ENCODE results near the gene VDAC2. TPM values are rescaled to one million over a fixed set of nuclear protein-coding genes. Genes with fewer than 3 reads are reported as not detected.

VDAC2 gene
- total RNA-seq, 1 experiment from 2014 or later, result 199 TPM

DNA sequence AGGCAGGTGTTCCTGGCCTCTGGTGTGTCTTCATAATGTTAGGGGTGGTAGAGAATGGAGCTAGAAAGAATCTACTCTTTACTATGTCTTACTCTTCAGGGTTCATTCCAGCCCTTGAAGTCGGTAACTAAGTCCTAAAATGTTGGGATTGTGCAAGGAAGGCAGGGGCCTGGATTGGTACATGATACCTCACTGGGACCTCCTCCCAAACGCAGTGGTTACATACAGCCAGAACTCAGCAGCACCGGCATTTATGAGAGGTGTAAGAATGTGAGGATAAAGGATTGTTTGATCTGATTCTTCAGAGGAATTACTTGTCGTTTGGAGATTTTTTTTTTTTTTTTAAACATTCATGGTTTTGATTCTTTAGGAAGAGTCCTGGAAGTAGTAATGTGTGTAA, 18.2 kb downstream of the VDAC2 start:
- DNase-seq (ENCODE audit: low read depth), result no peak

DNA sequence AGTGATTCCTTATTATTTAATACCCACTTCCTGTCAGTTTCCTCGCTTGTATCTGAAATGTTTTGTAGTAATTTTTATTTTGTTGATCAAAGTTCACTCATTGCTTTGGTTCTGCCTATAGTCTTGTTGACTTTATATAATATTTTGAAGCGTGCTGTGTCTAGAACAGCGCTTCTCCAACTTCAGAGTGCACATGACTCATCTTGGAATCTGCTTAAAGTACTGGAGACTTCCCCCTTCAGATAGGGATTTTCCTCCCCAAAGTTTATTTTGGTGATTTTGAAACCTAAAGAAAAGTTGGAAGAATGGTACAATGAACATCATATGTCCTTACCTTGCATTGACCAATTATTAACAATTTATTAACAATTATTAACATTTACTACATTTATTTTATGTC, 19.4 kb downstream of the VDAC2 start:
- no peak for DNase-seq (ENCODE audit: low read depth)

DNA sequence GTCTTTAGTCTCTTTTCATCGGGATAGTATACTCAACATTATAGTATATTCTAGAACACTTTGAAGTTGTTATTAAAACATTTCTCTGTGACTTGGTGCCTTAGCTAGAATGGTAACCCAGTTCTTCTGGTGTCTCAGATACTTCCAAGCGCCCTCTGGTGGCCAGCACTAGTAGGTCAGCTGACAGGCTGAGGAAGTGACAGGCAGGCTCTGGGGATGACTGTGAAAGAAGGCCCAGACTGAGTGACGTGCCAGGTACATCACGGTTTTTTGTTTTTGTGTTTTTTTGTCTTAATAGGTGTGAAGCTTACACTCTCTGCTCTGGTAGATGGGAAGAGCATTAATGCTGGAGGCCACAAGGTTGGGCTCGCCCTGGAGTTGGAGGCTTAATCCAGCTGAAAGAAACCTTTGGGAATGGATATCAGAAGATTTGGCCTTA, 20.0 kb downstream of the VDAC2 start:
- peak; percentile 80 for DNase-seq (ENCODE audit: low read depth)

DNA sequence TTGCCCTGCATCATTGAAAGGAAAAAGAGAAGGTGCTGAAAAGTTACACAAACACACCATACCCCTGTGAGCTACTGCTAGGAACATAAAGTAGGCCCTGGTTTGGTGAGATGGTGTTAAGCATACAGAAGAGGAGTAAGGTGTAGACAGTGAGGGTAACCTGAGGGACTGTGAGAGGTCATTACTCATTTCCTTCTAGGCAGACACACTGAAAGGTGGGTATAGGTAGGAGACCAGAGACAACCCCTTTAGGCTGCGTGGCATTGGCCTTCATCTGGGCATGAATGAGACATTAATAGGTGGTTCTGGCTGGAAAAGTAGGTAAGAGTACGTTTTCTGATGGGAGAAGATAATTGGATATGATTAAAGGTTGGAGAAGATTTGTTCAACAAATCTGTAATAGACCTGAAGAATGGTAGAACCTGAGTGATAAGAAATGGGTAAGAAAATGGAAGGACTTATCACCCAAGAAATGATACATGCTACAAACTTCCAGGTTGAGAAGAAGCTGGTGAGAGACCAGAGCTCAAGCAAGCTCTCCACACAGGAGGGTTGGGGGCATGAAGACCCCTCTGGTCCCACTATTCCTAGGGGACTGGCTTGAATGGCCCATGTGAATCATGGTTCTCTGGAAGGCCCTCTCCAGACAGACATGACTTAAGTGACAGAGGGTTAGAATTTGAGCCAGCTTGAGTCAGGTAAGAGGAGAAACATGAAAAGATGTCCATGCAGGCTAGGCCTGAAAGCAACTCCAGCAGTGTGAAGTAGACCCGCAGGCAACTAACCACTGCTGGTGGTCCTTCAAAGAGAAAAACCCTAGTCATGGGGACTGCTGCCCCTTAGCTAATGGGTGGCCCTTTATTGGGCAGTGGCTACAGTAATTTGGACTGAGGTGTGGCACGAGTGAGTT, 21.3 kb downstream of the VDAC2 start:
- no peak for DNase-seq (ENCODE audit: low read depth)

DNA sequence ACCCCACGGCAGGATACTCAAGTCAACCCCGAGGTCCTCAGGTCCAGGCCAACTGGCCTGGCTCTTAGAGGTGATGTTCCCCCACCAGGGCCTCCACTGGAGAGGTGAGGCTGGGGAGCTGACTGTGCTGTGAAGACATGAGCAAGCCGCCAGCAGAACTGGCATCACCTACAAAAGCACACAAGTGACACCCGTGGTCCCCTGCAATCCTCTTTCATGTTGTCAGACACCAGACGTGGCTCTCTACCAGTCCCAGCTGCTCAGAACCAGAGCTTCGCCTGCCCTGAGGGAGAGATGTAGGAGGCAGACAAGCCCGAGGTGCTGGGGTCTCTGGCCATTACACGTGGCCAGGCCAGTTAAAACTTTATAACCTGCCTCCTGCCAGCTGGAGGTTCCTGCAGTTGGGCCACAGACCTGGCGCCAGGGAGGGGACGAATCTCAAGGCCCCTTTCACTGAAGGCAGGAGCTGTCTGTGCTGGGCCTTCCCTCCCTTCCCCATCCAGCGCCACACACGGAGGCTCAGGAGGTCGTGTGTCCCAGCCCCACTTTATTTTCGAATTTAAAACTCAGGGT, 22.9 kb downstream of the VDAC2 start:
- no peak for DNase-seq (ENCODE audit: low read depth)

DNA sequence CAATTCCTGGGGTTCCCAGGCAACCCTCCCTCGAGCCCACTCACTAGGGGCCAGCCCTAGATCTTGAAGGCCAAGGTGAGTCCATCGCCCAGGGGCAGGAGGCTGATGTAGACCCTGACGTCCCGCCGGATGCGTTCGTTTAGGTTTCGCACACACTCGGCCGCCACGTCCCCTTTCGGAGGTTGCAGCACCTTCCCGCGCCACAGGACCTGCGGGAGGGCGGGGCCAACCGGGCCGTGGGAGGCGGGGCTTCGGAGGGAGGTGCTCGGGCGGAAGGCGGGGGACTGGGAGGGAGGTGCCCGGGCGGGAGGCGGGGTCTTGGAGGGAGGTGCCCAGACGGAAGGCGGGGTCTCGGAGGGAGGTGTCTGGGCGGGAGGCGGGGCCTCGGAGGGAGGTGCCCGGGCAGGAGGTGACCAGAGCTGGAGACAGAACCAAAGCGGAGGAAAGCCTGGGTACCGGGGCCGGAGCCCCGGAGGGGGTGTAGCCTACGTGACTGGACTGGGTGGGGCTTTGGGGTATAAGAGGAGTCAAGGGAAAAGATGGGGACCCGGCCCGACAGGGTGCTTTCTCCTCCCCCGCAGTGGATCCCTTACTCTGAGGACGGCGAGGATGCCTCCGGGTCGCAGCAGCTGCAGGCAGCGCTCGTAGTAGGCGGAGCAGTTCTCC, 23.6 kb downstream of the VDAC2 start:
- peak; percentile 41 for DNase-seq (ENCODE audit: low read depth)

DNA sequence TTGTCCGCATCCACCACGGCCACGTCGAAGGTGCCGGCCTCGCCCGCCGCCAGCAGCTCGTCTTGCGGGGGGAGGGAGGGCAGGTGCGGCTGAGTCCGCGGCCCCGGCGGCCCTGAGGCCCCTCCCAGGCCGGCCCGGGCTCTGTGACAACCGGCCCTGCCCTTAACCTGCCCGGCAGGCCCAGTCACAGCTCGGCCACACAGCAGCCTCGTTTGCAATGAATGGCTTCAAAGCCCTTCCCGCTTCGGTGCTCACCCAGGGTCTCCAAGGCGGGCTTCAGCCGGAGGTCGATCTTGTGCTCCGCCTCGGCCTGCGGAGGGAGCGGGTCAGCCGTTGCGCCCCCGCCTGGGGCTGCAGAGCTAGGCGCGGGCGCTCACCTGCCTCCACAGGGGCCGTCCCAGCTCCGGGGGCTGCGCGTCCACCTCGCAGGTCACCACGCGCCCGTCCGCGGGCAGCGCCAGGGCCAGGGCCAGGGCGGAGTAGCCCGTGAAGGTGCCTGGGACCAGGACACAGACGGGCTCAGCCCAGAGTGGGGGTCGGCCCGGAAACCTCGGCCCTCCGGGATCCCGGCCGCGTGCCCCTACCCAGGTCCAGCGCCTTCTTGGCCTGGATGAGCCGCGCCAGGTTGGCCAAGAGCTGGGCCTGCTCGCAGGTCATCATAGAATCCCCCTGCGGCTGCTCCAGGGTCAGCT, 24.2 kb downstream of the VDAC2 start:
- no peak for DNase-seq (ENCODE audit: low read depth)

DNA sequence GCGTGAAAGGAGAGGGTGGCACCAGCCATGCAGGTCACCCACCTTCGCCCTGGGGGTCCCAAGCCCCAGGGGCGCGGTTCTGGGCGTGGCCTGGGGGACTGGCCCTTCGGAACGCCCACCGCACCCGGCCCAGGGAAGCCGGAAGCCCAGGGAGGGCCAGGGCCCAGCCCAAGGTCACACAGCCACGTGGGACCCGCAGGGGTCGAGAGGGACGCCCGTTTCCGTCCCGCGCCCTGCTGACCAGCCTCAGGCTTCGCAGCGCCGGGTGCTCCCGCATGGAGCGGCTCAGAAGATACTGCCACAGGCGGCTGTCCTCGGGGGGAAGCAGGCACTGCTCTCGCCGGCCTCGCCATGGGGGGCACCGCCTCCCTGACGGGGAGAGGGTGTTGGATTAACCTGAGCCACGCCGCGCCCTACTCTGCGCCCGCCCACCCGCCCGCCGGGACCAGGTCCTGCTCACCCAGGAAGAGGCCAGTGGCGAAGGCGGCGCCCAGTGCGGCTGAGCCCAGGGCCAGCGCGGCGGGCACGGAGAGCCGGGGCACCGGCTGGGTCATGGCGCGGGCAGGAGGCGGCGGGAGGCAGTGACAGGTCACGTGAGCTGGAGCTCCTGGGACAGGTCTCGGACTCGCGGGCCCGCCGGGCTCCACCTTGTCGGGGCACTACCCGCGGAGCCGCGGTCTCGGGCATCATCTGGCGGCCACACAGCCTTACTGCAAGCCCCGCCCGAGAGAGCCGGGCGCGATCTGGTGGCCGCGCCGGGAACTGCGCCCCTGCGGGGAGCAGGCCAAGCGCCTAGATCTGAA, 25.0 kb downstream of the VDAC2 start, which contains the start of gene COMTD1:
Gene COMTD1, minus strand, starts transcription at position 583 of the 803 bp plus-strand sequence. Its CDS starts 29 bp downstream, at position 554.
- DNase-seq (ENCODE audit: low read depth), result peak; percentile 90

DNA sequence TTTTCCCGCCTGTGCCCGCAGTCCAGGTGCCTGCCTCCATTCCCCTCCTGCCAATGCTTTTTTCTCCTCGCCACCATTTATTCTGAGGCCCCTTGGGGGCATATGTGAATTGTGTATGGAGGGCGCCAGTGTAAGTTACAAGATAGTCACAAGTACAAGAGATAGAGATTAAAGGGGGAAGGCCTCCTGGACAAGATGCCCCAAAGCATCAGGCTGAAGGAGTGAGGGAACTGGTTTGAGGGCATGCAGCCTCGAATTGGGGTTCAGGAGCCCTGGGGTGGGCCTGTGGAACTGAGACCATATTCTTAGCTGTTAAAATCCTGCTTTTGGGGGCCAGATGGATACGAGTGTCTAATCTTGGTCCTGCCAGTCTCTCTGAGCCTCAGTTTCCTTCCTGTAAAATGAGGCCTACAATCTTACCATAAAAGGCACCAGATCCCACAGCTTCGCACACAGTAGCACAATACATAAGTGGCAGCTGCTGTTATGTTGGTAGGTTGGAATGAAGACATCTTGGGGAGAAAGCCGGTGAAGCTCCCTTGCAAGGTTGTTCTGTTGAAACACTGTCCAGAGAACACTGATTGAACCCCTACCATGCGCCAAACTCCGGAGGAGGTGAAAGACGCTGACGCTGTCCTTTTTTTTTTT, 25.7 kb downstream of the VDAC2 start:
- no peak for DNase-seq (ENCODE audit: low read depth)

DNA sequence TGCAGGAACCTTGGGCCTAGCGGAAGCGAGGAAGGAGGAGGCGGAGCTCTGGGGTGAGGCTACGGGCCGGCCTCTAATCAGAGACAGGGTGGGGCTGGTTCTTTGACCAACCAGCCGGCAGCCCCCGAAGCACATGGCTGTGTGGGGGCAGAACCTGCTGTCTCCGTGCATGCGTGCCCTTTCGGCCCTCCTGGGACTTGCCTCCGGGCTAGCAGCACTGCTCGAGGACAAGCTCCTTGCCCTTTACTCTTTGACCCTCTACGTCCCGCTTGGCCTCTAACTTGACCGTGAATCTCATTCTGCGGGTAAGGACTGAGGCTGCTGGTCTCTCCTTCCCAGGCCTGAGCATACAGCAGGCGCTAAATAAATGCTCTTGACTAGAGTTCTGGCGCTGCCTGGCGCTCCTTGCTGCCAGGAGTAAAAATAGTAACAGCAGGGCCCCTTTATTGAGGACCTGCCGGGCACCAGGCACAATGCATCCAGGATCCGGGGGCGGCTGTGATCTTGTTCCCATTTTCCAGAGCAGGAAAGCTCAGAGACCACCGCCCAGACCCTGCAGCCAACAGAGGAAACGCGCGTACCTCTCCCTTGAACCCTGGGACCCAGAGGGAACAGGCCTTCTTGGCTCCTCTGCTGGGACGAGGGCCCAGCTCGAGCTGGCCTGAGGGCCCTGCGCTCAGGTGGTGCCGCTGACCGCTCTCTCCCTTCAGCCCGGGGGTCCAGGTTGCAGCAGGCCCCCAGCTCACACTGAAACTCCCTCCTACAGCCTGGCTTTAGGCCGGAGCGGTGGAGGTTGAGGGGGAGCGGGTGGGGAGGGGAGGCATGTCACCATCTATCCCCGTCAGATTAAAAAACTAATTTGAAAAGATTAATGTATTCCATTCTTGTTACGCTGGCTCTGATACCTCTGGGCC, 27.8 kb downstream of the VDAC2 start:
- no peak for DNase-seq (ENCODE audit: low read depth)

DNA sequence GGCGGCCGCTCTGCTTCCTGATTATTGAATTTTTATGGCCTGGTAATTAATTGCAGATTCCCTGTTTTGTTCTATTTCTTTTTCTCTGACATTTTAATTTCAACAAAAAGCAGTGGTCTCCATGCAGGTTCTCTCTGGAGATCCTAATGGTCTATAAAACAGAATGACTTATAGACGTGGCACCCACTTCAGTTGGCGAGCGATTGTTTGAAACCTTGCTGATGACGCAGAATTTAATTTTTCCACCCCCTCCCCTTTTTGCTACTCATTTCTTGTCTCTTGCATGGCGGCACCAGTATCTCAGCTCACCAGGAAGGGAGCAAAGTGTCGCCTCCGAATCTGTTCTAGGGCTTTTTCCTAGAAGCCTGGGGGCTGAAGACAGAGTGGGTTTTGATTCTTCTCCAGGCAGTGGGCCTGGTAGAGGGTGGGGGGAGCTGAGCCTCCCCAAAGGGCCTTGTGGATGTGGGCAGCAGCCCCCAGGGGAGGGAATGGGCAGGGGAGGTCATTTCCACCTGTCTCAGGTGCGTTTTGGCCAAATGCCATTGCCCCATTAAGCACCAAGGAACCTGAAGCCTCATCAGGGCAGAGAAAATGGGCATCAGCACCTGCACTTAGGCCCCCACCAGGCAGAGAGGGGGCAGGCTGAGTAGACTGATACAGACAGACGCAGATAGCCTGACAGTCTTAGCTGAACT, 28.6 kb downstream of the VDAC2 start:
- DNase-seq (ENCODE audit: low read depth), result no peak

DNA sequence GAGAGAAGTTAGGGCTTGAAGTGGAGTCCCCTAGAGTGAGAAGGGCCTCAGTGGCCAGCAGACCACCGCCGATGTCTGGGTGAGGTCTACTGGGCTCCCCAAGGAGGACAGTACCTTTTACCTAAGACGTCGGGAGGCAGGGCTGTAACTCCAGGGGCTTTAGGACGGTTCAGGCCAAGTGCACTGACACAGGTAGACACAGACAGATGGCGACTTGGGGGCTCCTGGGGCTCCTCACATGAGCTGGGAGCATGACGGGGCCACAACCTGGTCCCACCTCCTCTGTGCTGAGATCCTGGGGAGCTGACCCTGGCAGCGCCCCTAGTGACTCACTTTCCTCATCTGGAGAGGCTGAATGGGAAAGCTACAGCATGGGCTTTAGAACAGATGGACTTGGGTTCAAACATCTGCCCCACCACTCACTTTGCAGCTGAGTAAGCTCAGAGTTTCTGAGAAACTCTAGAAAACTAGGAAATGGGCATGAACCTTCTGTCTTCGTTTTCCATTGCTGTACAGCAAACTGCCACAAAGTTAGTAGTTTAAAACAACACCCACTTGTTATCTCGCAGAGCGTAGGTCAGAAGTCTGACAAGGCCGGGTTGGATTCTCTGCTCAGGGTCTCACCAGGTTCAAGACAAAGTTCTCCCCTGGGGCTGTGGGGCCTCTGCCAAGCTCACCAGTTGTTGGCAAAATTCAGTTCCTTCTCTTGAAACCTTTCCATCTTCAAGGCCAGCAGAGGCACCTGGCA, 29.9 kb downstream of the VDAC2 start:
- DNase-seq (ENCODE audit: low read depth), result no peak

DNA sequence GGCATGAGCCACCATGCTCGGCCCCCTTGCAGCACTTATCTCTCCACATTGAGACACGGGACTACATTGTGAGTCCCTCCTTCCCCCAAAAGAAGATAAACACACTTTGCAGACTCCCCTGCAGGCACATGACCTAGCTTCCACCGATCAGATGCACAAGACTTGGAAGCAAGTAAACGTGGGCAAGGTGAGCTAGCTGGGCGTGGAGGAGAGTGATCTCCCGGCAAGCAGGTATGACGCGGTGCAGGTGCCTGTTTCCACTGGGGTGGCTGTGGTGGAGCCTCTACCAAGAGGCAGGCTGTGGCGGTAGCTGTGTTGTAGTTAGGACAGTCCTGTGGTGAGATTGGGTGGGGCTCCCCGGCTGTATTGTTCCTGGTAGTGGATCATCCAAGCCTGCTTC, 32.8 kb downstream of the VDAC2 start:
- DNase-seq (ENCODE audit: low read depth), result no peak

DNA sequence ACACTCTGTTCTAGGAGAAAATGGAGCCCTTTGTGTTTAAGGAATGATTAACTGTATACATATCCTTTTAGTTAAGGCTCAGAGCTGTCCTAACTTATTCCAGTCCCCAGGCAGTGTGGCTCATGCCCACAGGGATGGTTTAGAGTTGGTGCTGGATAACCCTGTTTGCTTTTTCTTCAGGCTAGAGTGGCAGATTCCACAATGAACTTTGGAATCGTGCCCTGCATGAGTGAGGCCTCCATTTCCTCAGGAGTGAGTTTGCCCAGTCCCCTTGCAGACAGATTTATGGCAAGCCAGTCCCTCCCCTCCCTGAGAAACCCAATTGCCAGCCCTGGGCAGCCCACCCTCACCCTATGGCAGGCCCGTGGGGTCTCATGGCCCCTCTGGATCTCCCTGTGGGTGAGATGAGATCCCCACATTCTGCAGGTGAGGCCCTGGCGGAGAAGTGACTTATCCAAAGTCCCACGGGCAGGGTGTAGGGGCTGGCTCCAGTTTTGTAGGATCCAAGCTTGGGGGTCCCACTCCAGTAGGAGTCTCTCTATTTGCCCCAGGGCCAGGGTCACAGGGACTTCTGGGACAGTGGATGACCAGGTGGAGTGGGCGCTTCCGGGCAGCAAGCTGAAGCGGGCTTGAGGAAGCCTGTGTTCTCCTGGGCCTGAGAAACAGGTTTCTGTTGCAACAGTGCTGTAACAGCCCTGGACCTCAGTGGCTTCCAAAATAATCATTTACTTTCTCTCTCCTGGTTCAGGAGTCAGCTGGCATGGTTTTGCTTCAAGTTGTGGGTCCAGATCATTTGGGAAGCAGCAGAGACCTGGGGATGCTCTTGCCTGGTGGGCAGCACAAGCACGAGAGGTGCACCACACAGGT, 34.1 kb downstream of the VDAC2 start:
- no peak for DNase-seq (ENCODE audit: low read depth)

DNA sequence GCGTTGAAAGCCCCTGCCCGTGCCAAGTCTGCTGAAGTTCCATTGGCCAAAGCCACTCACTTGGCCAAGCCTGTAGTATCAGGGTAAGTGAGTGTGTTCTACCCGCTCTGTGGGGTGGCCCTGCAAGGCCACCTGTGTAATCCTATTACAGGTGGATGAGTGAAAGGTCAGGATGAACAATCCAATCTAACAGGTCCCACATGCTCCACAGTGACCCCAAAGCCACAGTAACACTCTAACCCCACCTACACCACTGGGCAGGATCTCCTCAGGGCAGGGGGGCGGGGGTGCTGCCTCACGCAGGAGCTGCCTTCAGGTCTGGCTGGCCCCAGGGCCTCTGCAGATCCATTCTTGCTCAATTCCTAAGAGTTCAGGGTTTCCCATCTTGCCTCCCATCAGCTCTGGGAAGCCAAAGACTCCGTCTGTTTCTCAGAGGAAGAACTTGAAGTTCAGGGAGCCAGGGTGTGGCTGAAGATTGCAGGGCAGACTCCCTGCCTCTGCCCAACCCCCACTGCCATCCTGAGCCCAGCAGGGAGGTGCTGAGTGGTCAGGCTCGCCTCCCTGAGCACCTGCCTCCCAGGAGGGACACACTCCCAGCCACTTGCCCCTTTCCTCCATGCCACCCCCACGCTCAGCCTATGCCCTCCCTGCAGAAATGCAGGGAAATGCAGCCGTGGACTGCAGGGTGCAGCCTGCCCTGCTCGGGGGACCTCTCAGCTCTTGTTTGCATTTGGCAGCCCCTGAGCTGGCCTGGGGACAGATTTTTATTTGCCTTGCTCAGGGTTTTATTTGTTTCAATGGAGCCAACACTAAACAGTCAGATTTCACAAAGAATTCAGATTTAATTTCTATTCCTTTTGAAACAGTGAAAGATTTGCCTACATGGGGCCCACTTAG, 35.0 kb downstream of the VDAC2 start:
- no peak for DNase-seq (ENCODE audit: low read depth)

DNA sequence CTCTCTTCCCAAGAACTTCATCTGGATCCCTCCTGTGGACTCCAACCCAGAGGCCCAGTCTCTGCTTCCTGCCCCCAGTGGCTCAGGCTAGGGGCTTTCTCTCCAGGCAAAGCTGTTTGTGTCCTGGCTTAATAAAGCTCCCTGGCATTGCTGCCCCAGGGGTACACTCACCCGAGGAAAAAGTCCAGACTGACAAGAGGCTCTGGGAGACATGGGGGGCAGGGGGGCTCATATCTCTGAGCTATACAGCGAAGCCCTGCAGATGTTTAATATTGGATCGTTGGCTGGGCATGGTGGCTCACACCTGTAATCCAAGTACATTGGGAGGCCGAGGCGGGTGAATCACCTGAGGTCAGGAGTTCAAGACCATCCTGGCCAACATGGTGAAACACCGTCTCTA, 35.9 kb downstream of the VDAC2 start:
- DNase-seq (ENCODE audit: low read depth), result no peak

Measured in HT1080 (cell line).